HL-60/S4 treated with phorbol 12-myristate 13-acetate at 8.2 ng/mL for 4 days and 3 days (cell line): ENCODE measurements around the gene CDK5.
"Not testable (repeated sequence)": the region's sequence is repeated elsewhere in the genome, so short reads cannot be mapped to it uniquely, and the experiment has no call there.

Experiments
- in situ Hi-C: fragments of 300-500 bp; cut with MboI; formaldehyde crosslinking; loops from 2 replicates; pipeline ENCODE4 v1.15.0; 2022; ENCODE audit warnings: low sequenced_read_pairs

Gene CDK5

DNA sequence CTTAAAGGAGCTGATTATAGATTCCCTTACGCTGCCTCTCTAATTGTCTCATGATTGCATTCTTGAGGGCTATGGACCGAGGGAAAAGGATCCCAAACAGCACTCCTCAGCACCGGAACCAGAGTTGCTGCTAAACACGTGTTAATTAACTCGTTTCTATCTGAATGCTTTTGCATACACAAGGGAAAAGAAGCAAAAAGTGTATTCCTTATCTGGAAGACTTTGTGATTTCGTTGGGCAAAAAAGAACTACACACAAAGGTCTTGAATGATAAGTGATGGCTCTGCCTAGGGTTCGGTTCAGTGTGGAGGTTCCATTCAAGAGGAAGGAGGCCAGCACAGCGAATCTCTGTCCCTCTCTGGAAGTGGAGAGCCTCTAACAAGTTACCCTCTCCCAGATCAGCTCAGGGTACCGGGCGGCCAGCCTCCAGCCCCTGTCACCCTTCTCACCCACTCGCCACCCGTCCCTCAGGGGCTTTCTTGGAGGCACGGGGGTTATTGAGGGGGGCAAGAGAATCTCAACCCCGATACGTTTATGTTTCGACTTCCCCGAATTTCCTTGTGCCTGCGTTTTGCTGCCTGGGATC, 1.2 kb upstream of the CDK5 start:
- in situ Hi-C loops: no loop called here

- in situ Hi-C loops: no loop called here
These were observed 488 bp upstream of the CDK5 start for GRCh38 chr7:151057989-151058780.

DNA sequence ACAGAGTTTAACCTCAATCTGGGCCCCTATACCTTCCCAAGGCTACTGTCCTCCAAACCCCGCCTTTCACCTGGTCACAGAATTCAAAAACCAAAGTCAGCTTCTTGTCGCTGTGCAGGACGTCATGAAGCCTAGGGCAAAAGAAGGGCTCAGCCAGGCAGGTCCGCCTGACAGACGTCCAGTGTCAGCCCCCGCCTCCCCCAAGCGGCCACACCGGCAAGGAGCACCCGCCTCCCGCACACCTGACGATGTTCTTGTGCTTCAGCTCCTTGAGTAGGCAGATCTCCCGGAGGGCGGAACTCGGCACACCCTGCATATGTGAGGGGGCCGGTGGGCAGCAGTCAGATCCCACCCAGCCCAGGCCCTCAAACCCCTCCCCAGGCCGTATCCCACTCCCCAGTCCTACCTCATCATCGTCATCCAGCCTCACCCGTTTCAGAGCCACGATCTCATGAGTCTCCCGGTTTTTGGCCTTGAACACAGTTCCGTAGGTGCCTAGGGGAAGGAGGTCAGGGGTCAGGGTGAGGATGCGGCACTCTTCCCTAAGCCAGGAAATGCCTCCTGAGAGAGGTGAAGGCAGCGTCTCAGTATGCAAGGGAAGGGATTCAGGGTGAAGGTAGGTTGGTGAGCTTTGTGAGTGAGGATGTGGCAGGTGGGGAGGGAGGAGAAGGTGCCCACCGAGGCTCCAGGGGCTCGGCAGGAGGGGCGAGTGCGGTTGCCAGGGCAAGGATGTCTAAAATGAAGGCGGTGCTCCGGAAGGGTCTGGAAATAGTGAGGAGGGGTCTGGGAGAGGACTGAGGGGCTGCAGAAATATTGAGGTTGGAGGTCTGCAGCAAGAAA, 811 bp downstream of the CDK5 start:
- in situ Hi-C loops: no loop called here

GRCh38 chr7:151056283-151056665, 1.4 kb downstream of the CDK5 start:
- in situ Hi-C loops: no loop called here

DNA sequence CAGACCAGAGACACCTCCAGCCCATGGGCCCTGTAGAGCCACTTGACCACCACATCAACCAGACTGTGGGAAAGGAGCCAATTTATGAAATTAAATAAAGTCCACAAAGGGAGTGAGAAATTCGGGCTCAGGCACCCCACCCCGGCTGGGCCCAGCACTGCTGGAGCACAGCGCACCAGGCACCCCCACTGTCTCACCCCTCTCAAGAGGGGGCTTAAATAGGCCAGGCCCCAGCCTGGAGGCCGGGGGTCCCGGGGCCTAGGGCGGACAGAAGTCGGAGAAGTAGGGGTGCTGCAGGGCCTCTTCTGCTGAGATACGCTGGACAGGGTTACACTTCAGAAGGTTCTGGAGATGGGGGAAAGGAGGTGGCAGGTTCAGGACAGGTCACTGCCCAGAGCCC, 3.9 kb downstream of the CDK5 start:
- in situ Hi-C loops: no loop called here

GRCh38 chr7:151053096-151053495, 4.6 kb downstream of the CDK5 start:
- in situ Hi-C loops: no loop called here

DNA sequence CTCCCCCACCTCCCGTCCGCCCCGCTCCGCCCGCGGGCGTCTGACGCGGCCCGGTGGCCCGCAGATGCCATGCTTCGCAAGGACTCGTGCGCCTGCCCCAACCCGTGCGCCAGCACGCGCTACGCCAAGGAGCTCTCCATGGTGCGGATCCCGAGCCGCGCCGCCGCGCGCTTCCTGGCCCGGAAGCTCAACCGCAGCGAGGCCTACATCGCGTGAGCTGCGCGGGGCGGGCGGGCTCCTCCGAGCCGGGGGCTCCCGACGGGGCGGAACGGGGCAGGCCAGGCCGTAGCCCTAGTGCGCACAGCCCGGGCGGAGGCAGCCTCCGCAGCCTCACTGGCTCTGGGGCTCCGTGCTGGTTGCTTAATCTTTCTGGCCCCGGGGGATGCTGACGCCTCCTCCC, 6.6 kb downstream of the CDK5 start:
- in situ Hi-C loops: no loop called here

GRCh38 chr7:151048911-151049463, 8.7 kb downstream of the CDK5 start:
- in situ Hi-C loops: no loop called here

GRCh38 chr7:151047976-151048815, 9.5 kb downstream of the CDK5 start, which contains the start of gene ASIC3:
Gene ASIC3, plus strand, starts transcription at chr7:151048531. Its CDS starts 355 bp downstream, at chr7:151048886.
- in situ Hi-C loops: no loop called here

DNA sequence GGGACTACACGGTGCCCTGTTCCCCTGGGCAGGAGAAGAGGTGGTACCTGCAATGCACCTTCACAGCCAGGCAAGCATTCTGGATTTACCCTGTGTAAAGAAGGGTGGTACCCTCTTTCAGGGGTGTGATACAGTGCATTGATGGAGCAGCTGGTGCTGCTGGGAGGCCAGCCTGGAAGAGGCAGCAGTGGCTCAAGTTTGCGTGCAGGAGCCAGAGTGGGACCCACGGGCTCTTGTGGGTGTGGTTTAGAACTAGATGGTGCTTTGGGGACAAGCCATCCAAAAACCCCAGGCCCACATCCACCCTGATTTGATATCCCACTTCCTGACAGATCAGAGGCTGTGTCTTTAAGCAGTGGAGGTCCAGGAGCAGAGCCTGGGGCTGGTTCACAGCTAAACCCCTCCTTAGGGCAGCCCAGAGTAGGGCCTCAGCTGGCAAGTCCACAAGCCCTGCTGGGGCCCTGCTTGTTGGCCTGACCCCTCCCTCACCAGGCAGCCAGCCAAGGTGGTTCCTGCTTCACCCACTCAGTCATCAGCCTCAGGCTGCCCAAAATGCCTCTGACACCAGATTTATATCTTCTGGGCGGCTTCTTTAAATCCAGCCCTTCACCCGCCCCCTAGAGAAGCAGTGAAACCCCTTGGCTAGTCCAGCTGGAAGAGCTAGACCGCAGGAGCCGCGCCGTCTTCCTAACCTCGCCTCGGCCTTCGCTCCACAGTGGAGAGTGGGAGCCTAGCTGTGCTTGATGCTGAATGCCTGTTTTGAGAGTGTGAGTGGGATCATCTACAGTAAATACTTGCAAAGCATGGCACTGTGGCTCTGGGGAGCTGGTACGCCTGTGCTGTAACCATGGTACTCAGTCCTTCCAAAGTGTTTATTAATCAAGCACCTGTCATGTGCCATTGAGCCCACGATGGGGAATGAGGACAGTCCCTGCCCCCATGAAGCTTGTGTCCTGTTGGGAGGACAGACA, 10.8 kb downstream of the CDK5 start:
- in situ Hi-C loops: no loop called here

DNA sequence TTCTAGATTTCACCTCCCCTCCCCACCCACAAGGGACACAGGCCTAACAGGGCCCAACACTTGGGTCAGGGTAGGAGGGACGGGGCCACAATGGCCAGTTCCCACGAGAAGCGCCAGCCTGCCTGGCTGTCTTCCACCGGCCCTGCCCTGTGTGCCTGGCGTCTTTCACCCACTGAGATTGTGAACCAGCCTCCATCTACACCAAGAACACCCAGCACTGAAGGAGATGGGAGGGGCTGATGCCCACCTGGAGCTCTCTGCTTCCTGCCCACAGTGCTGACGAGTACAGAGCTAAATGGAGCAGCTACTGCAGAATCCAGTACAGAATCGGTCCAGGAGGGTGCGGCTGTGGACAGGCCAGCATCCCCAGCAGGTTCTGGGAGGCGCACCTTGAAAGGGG, 11.7 kb downstream of the CDK5 start:
- in situ Hi-C loops: no loop called here

GRCh38 chr7:151045262-151045661, 12.4 kb downstream of the CDK5 start:
- in situ Hi-C loops: no loop called here

- in situ Hi-C loops: no loop called here
These were observed 13.7 kb downstream of the CDK5 start for GRCh38 chr7:151043959-151044358.

GRCh38 chr7:151043449-151043848, 14.2 kb downstream of the CDK5 start:
- in situ Hi-C loops: not testable (repeated sequence)

DNA sequence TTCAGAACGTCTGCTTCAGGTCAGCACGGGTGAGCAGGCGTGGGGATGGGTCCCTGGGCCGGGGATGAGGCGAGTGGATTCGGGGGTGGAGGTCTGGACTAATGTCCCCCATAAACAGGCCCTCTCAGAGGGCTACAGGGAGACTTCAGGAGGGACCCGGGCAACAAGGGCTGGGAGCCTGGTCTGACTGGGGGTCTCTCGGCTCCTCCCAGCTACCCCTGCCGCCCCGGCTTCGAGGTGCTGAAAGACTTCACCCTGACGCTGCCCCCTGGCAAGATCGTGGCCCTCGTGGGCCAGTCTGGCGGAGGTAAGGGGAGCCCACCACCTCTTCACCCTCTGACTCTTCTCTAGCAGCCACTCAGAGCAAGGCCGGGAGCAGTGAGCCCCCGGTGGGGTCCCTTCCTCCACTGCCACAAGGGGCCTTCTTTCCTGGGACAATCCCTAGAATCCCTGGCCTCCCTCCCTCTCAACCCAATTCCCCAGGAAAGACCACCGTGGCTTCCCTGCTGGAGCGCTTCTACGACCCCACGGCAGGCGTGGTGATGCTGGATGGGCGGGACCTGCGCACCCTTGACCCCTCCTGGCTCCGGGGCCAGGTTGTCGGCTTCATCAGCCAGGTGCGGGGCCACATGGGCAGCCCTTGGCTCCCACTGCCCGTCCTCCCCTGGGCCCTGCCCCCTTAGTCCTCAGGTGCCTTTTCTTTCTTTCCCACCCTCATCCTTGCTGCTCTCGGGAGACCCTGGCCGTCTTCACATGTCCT, 16.9 kb downstream of the CDK5 start:
- in situ Hi-C loops: no loop called here

DNA sequence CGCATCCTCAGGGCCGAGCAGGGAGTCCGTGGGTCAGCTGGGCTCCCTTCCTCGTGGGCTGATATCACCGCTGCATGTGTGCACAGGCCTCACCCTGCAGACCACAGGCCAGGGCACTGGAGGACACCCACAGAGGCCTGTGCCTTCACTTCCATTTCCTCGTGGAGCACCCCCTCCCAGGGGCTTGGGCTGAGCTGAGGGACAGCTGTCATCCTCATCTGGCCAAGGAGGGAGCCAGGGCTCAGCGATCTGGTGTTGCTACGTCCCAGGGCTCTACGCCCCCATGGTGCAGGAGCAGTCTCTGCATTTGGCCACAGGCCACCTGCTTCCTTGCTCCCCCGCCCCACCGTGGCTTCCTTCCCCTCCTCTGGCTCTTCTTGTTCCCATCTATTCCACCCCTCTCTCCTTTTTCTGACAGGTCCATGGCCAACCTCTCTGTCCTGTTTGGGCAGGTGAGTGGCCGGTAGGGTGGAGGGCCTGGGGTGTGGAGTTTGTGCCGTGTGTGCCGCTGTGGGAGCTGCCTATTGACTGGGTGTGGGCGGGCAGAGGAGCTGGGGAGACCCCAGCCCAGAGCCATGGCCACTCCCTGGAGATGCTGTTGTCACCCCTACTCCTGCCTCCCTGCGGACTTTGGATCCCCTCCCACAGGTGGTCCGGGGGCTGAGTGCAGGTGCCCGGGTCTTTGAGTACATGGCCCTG, 17.7 kb downstream of the CDK5 start:
- in situ Hi-C loops: no loop called here

GRCh38 chr7:151038951-151039849, 18.5 kb downstream of the CDK5 start:
- in situ Hi-C loops: no loop called here
